Measurements from ENCODE around the gene ASPM. TPM values are rescaled to one million over a fixed set of nuclear protein-coding genes. Genes with fewer than 3 reads are reported as not detected.

The ASPM gene
- total and polyA plus RNA-seq, 2 of the 4 experiments (the other 2 are of a cell fraction), result 7.1 to 27.8 TPM

GRCh38 chr1:197093226-197093885 lies 53.1 kb downstream of the ASPM start:
- no peak overlapping the region for H3K27ac ChIP-seq (ENCODE audit: insufficient read depth, low read length)
- DNase-seq (no peak), ATAC-seq (ENCODE audit: low read depth) (no peak)
- no peak overlapping the region for H3K4ac ChIP-seq (ENCODE audit: low read depth, low read length)
- dilution Hi-C loops (cut with HindIII; ENCODE audit: low sequenced_read_pairs, unreplicated experiment), result no loop called here
- H3K4me3 ChIP-seq (ENCODE audit: insufficient read depth, low read depth, low read length), result no peak overlapping the region
- ChIA-PET CTCF (no interaction called here), POLR2A (ENCODE audit: unreplicated experiment) (no interaction called here)
- H3K36me3 ChIP-seq (ENCODE audit: control insufficient read depth, insufficient read depth, low read length), result no peaks in the 10 kb centered on the region
- no peak overlapping the region for H2AFZ ChIP-seq (replicated peaks; ENCODE audit: low read length, poor library complexity)
- no peak overlapping the region for H3K56ac ChIP-seq (ENCODE audit: extremely low read depth, insufficient read depth, low read length)
- no peak overlapping the region for H3K9ac ChIP-seq (ENCODE audit: low read depth, low read length)
- WGBS, 2 experiments (ENCODE audit: extremely low coverage in 2 of 2, insufficient read length in 1 of 2), result no CpG with 5 or more reads among the region's 4 CpGs
- BruUV-seq (replicated peaks), result no TSS peak
- no peaks in the 10 kb centered on the region for H3K27me3 ChIP-seq (ENCODE audit: control insufficient read depth, insufficient read depth, low read length)
- H2BK5ac ChIP-seq (ENCODE audit: low read depth, low read length, poor library complexity, severe bottlenecking), result no peak overlapping the region
- in situ Hi-C loops (cut with MboI; ENCODE audit: low sequenced_read_pairs), result no loop called here
- no peak overlapping the region for H2BK15ac ChIP-seq (ENCODE audit: low read depth, low read length)
- no peaks in the 10 kb centered on the region for H4K20me1 ChIP-seq (ENCODE audit: insufficient read depth, low read length)
- H4K8ac ChIP-seq (ENCODE audit: low read depth in 2 of 2, low read length in 2 of 2), result no peak overlapping the region
- no peak overlapping the region for H3K4me2 ChIP-seq (ENCODE audit: low read depth, low read length)
- no peak overlapping the region for H3K14ac ChIP-seq (replicated peaks; ENCODE audit: low read depth, low read length)
- no peaks in the 10 kb centered on the region for H3K9me1 ChIP-seq (ENCODE audit: insufficient read depth, low read length)
- H2BK120ac ChIP-seq (ENCODE audit: low read depth, low read length), result no peak overlapping the region
- H3K79me1 ChIP-seq (ENCODE audit: low read depth in 1 of 2, low read length in 2 of 2), result no peaks in the 10 kb centered on the region
- intact Hi-C loops (cut with micrococcal nuclease), result no loop called here
- H3K23ac ChIP-seq (ENCODE audit: low read depth, low read length), result no peak overlapping the region
- no peak overlapping the region; the same call in 1 of the 2 replicates for H4K5ac ChIP-seq (ENCODE audit: low read depth, low read length)
- H3K18ac ChIP-seq (ENCODE audit: low read depth, low read length), result no peak overlapping the region
- H2AK5ac ChIP-seq (ENCODE audit: low read depth, low read length), result no peak overlapping the region
- H4K91ac ChIP-seq (ENCODE audit: insufficient read depth, low read depth, low read length), result no peak overlapping the region
- H3K4me1 ChIP-seq (ENCODE audit: control insufficient read depth, insufficient read depth, low read length), result 0 out of 2 replicates have a peak, but pooled peaks cover 1% of the 10 kb centered on the region
- H3K9me3 ChIP-seq (ENCODE audit: control insufficient read depth, insufficient read depth, low read length), result no peaks in the 10 kb centered on the region
- no peak overlapping the region for H2BK20ac ChIP-seq (ENCODE audit: low read depth, low read length)
- no peak overlapping the region for H2AK9ac ChIP-seq (replicated peaks; ENCODE audit: low read depth, low read length, poor library complexity)
- TF ChIP-seq CTCF (conservative IDR thresholded peaks at IDR 0.05; ENCODE audit: low read depth, low read length), result no peak
- no peak for TF ChIP-seq MAZ (IDR thresholded peaks at IDR 0.05; ENCODE audit: borderline replicate concordance, low read depth, low read length)
- TF ChIP-seq FOS (IDR thresholded peaks at IDR 0.05; ENCODE audit: low read depth, low read length), result no peak
- TF ChIP-seq POLR2A (IDR thresholded peaks at IDR 0.05; ENCODE audit: low read depth, low read length), result no peak
- TF ChIP-seq MXI1 (IDR thresholded peaks at IDR 0.05; ENCODE audit: borderline replicate concordance, low read depth, low read length), result no peak
- TF ChIP-seq RFX5 (IDR thresholded peaks at IDR 0.05; ENCODE audit: low read depth, low read length), result no peak
- TF ChIP-seq BHLHE40 (IDR thresholded peaks at IDR 0.05; ENCODE audit: low read depth, low read length), result no peak
- TF ChIP-seq CHD1 (IDR thresholded peaks at IDR 0.05; ENCODE audit: low read depth, low read length), result no peak
- TF ChIP-seq MAFK (IDR thresholded peaks at IDR 0.05; ENCODE audit: low read depth, low read length), result peak; percentile 58
- TF ChIP-seq RCOR1 (IDR thresholded peaks at IDR 0.05; ENCODE audit: insufficient replicate concordance, low read length), result no peak
- no peak for TF ChIP-seq RAD21 (IDR thresholded peaks at IDR 0.05; ENCODE audit: low read length)
- no peak for TF ChIP-seq USF2 (IDR thresholded peaks at IDR 0.05; ENCODE audit: low read depth, low read length)
- TF ChIP-seq, protein P1, sequence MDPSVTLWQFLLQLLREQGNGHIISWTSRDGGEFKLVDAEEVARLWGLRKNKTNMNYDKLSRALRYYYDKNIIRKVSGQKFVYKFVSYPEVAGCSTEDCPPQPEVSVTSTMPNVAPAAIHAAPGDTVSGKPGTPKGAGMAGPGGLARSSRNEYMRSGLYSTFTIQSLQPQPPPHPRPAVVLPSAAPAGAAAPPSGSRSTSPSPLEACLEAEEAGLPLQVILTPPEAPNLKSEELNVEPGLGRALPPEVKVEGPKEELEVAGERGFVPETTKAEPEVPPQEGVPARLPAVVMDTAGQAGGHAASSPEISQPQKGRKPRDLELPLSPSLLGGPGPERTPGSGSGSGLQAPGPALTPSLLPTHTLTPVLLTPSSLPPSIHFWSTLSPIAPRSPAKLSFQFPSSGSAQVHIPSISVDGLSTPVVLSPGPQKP (IDR thresholded peaks at IDR 0.05; ENCODE audit: borderline replicate concordance, low read depth, low read length), result no peak
- TF ChIP-seq CEBPB (IDR thresholded peaks at IDR 0.05; ENCODE audit: low read depth, low read length), result peak; percentile 38; the same call in 1 of the 2 replicates

Data from IMR-90 (cell line).